ENCODE data around the gene PARD6A.

PARD6A gene

GRCh38 chr16:67658849-67659674 lies 1.7 kb upstream of the PARD6A start:
- Histone ChIP-seq H3K27me3 (peaks cover 8% of the 10 kb centered on the region), H3K4me3 (ENCODE audit: low read depth in 1 of 2, low read length in 1 of 2) (peak overlapping the region; percentile 93 to 99), H3K36me3 (peaks cover 23% of the 10 kb centered on the region), H3K9me3 (no peaks in the 10 kb centered on the region), H3K4me1 (ENCODE audit: control insufficient read depth in 1 of 2, insufficient read depth in 1 of 2, low read depth in 1 of 2, low read length in 1 of 2) (peaks cover 22 to 27% of the 10 kb centered on the region in 2 experiments), H3K27ac (peak overlapping the region; percentile 95)
- TF ChIP-seq CTCF (IDR thresholded peaks at IDR 0.05): no peak

GRCh38 chr16:67659675-67660563 lies 841 bp upstream of the PARD6A start, which contains the start of gene ACD:
Gene ACD (minus strand): TSS chr16:67660260. CDS start chr16:67660220, 40 bp downstream.
- Histone ChIP-seq H3K4me1 (ENCODE audit: control insufficient read depth in 1 of 2, insufficient read depth in 1 of 2, low read depth in 1 of 2, low read length in 1 of 2) (peaks cover 22 to 27% of the 10 kb centered on the region in 2 experiments), H3K27ac (peak within 1 kb of the TSS; percentile 95), H3K27me3 (peaks cover 8% of the 10 kb centered on the region), H3K36me3 (peaks cover 23% of the 10 kb centered on the region), H3K4me3 (ENCODE audit: low read depth in 1 of 2, low read length in 1 of 2) (peak within 1 kb of the TSS; percentile 93 to 99), H3K9me3 (no peaks in the 10 kb centered on the region)
- TF ChIP-seq CTCF (IDR thresholded peaks at IDR 0.05): no peak

GRCh38 chr16:67661101-67661761 lies 471 bp downstream of the PARD6A start:
- Histone ChIP-seq H3K9me3 (no peaks in the 10 kb centered on the region), H3K27me3 (peaks cover 8% of the 10 kb centered on the region), H3K36me3 (peaks cover 23% of the 10 kb centered on the region), H3K27ac (peak overlapping the region; percentile 95), H3K4me3 (ENCODE audit: low read depth in 1 of 2, low read length in 1 of 2) (peak overlapping the region; percentile 93 to 99), H3K4me1 (ENCODE audit: control insufficient read depth in 1 of 2, insufficient read depth in 1 of 2, low read depth in 1 of 2, low read length in 1 of 2) (peaks cover 30 to 35% of the 10 kb centered on the region in 2 experiments)
- no peak for TF ChIP-seq CTCF (IDR thresholded peaks at IDR 0.05)

GRCh38 chr16:67661886-67662652 lies 1.3 kb downstream of the PARD6A start:
- no peak for TF ChIP-seq CTCF (IDR thresholded peaks at IDR 0.05)
- Histone ChIP-seq H3K9me3 (no peaks in the 10 kb centered on the region), H3K4me3 (ENCODE audit: low read depth in 1 of 2, low read length in 1 of 2) (peak overlapping the region in 1 of 2 experiments; percentile 99), H3K36me3 (peaks cover 18% of the 10 kb centered on the region), H3K27me3 (peaks cover 8% of the 10 kb centered on the region), H3K27ac (no peak overlapping the region), H3K4me1 (ENCODE audit: control insufficient read depth in 1 of 2, insufficient read depth in 1 of 2, low read depth in 1 of 2, low read length in 1 of 2) (peaks cover 36 to 39% of the 10 kb centered on the region in 2 experiments)

GRCh38 chr16:67662653-67663010 lies 1.9 kb downstream of the PARD6A start:
- no peak overlapping the region for H3K4me3 ChIP-seq (ENCODE audit: low read depth in 1 of 2, low read length in 1 of 2)
- no peak overlapping the region for H3K27ac ChIP-seq
- H3K27me3 ChIP-seq: peaks cover 8% of the 10 kb centered on the region
- H3K4me1 ChIP-seq (ENCODE audit: control insufficient read depth in 1 of 2, insufficient read depth in 1 of 2, low read depth in 1 of 2, low read length in 1 of 2): peaks cover 42 to 44% of the 10 kb centered on the region in 2 experiments
- no peaks in the 10 kb centered on the region for H3K9me3 ChIP-seq
- peaks cover 14% of the 10 kb centered on the region for H3K36me3 ChIP-seq
- no peak for TF ChIP-seq CTCF (IDR thresholded peaks at IDR 0.05)

Data from neutrophil (primary cell).